Upper lobe of left lung (tissue), 4 donors: ENCODE measurements around the gene TFCP2L1.

Experiments
- CTCF ChIP-seq, 6 experiments: fragments of 450-650 bp in 4 of 6; fragments of 200-600 bp in 2 of 6; sonication (generic) in 2 of 6; IDR thresholded peaks; one replicate each; pipeline ENCODE4 v1.5.1; 2016 to 2019; ENCODE audit warnings: antibody characterized with exemption in 6 of 6
- EP300 ChIP-seq, 4 donors: sonication (generic); formaldehyde crosslinking; IDR thresholded peaks; one replicate each; pipeline ENCODE4 v1.5.1; 2017; ENCODE audit warnings: antibody characterized with exemption in 4 of 4, control low read depth in 2 of 4
- POLR2A ChIP-seq, 4 donors: fragments of 450-650 bp; IDR thresholded peaks; one replicate each; pipeline ENCODE4 v1.5.1; 2016 to 2017; ENCODE audit warnings: antibody characterized with exemption in 4 of 4, mild to moderate bottlenecking in 2 of 4
- POLR2AphosphoS5 ChIP-seq, 2 donors: sonication (generic); formaldehyde crosslinking; IDR thresholded peaks; one replicate each; pipeline ENCODE4 v1.5.1; 2017; ENCODE audit warnings: antibody characterized with exemption in 2 of 2

DNA sequence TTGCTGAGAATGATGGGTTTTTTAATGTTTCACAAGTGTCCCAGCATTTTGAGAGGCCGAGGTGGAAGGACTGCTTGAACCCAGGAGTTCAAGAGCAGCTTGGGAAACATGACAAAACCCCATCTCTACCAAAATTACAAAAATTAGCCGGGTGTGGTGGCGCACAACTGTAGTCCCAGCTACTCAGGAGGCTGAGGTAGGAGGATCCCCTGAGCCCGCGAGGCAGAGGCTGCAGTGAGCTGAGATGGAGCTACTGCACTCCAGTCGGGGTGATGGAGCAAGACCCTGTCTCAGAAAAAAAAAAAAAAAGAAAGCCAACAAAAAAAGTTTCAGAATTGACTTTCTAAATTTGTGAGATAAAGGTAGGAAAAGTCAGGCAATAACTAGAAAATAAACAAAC is 8.7 kb downstream of the TFCP2L1 start:
- TF ChIP-seq CTCF (IDR thresholded peaks at IDR 0.05), result no peak
- no peak for TF ChIP-seq POLR2A (IDR thresholded peaks at IDR 0.05)
- no peak for TF ChIP-seq POLR2AphosphoS5 (IDR thresholded peaks at IDR 0.05)
- no peak for TF ChIP-seq EP300 (IDR thresholded peaks at IDR 0.05)
